GM12892 (cell line): ENCODE data around the gene PRKD2.

Source experiments
- POLR2A ChIP-seq: IDR thresholded peaks from 2 replicates; pipeline ENCODE4 v1.6.1; 2011; ENCODE audit warnings: low read depth, low read length, control low read depth
- TAF1 ChIP-seq: IDR thresholded peaks from 2 replicates; pipeline ENCODE4 v1.6.1; 2011; ENCODE audit warnings: low read depth, mild to moderate bottlenecking, control low read depth, low read length, borderline replicate concordance

- TF ChIP-seq POLR2A: no peak; the same call in 1 of the 2 replicates
- TF ChIP-seq TAF1: peak; percentile 42; the same call in 1 of the 2 replicates
Measured at GRCh38 chr19:46745521-46746280, 28.8 kb upstream of the PRKD2 start, which contains the start of gene FKRP.
